Right lobe of liver (tissue), 6 donors: ENCODE measurements around the gene PILRA. TPM values are rescaled to one million over a fixed set of nuclear protein-coding genes. Genes with fewer than 3 reads are reported as not detected.
"Not testable (repeated sequence)": the region's sequence is repeated elsewhere in the genome, so short reads cannot be mapped to it uniquely, and the experiment has no call there.

ENCODE experiments used
- ATAC-seq, 4 donors: fragments of 200-7000 bp; cut with Tn5 transposase; one replicate each; pipeline ENCODE4 v1.9.1; 2020; ENCODE audit warnings: mild to moderate bottlenecking in 4 of 4, moderate library complexity in 4 of 4
- DNase-seq, 3 donors: peaks; one replicate each; pipeline ENCODE4 v3.0.0-alpha.2; 2020
- H3K27ac ChIP-seq, 3 donors: fragments of 200-600 bp; one replicate each; pipeline ENCODE4 v1.8.0; 2022
- H3K27me3 ChIP-seq, 2 donors: fragments of 200-600 bp; one replicate each; pipeline ENCODE4 v1.8.0; 2022
- H3K36me3 ChIP-seq, 4 donors: fragments of 200-600 bp; sonication (generic) in 1 of 4; one replicate each; pipeline versions ENCODE4 v1.5.1 to v1.8.0; 2017 to 2022; ENCODE audit warnings: control low read depth in 1 of 4
- H3K4me1 ChIP-seq, 4 donors: fragments of 200-600 bp; sonication (generic) in 1 of 4; one replicate each; pipeline versions ENCODE4 v1.5.1 to v1.8.0; 2017 to 2022; ENCODE audit warnings: control low read depth in 1 of 4
- H3K4me3 ChIP-seq, 3 donors: fragments of 200-600 bp; one replicate each; pipeline ENCODE4 v1.8.0; 2022
- H3K9me3 ChIP-seq, 4 donors: fragments of 200-600 bp; sonication (generic) in 1 of 4; one replicate each; pipeline versions ENCODE4 v1.5.1 to v1.8.0; 2017 to 2022; ENCODE audit warnings: control low read depth in 1 of 4
- CTCF ChIP-seq, 4 donors: fragments of 200-600 bp in 3 of 4; fragments of 450-650 bp in 1 of 4; IDR thresholded peaks; one replicate each; pipeline versions ENCODE4 v1.5.1 to v1.8.0; 2016 to 2022; ENCODE audit warnings: antibody characterized with exemption in 4 of 4, mild to moderate bottlenecking in 2 of 4
- POLR2A ChIP-seq: fragments of 450-650 bp; IDR thresholded peaks from one replicate; pipeline ENCODE4 v1.6.1; 2017; ENCODE audit warnings: antibody characterized with exemption, mild to moderate bottlenecking
- WGBS: methylation state at CpG from one replicate; pipeline ENCODE4 v1.1.6; 2018; ENCODE audit warnings: low coverage, low lambda C conversion rate; ENCODE audit not compliant: insufficient coverage; ENCODE audit errors: missing lambda C conversion rate; 5-methylcytosine and 5-hydroxymethylcytosine counted together
- intact Hi-C, 2 donors: fragments of 100-400 bp; cut with DNase I; formaldehyde crosslinking; loops; one replicate each; pipeline versions ENCODE4 v1.11.2 to v1.14.1; 2022
- total RNA-seq, 6 experiments: library from RNA; depleted of rRNA in 2 of 6; stranded (reverse); fragments of >200 nt in 2 of 6; fragmentation: NEBNext Ultra II Directional in 3 of 6; extraction: Animal tissue kit (Norgen Biotek cat#: 25700) in 3 of 6; gene quantifications; one replicate each; pipeline versions ENCODE4 v1.1.0 to v1.2.4, GENCODE V29; 2016 to 2023
- donor health status: DM: no; HTN: yes; CAD: no.
- donor health status: DM: no; HTN: no; CAD: no.
- donor health status: DM: no; HTN: no; CAD: no.
- donor health status: DM: no; HTN: yes; CAD: no.
- donor health status: DM: no; HTN: yes; CAD: no.

The PILRA gene
- total RNA-seq, 6 experiments from 2014 or later, result 1.4 to 7.1 (median 4.0) TPM

GRCh38 chr7:100358857-100359212, 14.5 kb upstream of the PILRA start:
- Histone ChIP-seq H3K36me3 (peaks cover 0 to 86% (median 28%) of the 10 kb centered on the region in 4 donors), H3K4me3 (no peak overlapping the region), H3K4me1 (no peaks in the 10 kb centered on the region), H3K9me3 (no peaks in the 10 kb centered on the region), H3K27me3 (no peaks in the 10 kb centered on the region), H3K27ac (no peak overlapping the region)
- no CpG with 5 or more reads among the region's 8 CpGs for WGBS
- ATAC-seq (no peak), DNase-seq (no peak)
- TF ChIP-seq CTCF (IDR thresholded peaks at IDR 0.05) (no peak), POLR2A (no peak)
- intact Hi-C loops, result no loop called here

- 70% methylated on average over 2 of the region's 3 CpGs for WGBS
- no peak overlapping the region for H3K27ac ChIP-seq
- H3K4me1 ChIP-seq, result no peaks in the 10 kb centered on the region
- DNase-seq, result no peak
- TF ChIP-seq CTCF (IDR thresholded peaks at IDR 0.05), result no peak
- no peak for TF ChIP-seq POLR2A
- no peak overlapping the region for H3K4me3 ChIP-seq
- H3K36me3 ChIP-seq, result peaks cover 0 to 72% (median 27%) of the 10 kb centered on the region in 4 donors
- no peaks in the 10 kb centered on the region for H3K9me3 ChIP-seq
- ATAC-seq, result no peak
- no peaks in the 10 kb centered on the region for H3K27me3 ChIP-seq
- intact Hi-C loops, result no loop called here
Observed at GRCh38 chr7:100360135-100360854, 13.0 kb upstream of the PILRA start.

- no peaks in the 10 kb centered on the region for H3K4me1 ChIP-seq
- intact Hi-C loops, result no loop called here
- DNase-seq (no peak), ATAC-seq (no peak)
- H3K4me3 ChIP-seq, result no peak overlapping the region
- H3K27ac ChIP-seq, result no peak overlapping the region
- H3K9me3 ChIP-seq, result no peaks in the 10 kb centered on the region
- TF ChIP-seq CTCF (IDR thresholded peaks at IDR 0.05), result no peak
- TF ChIP-seq POLR2A, result no peak
- H3K36me3 ChIP-seq, result peaks cover 0 to 47% (median 17%) of the 10 kb centered on the region in 4 donors
- no peaks in the 10 kb centered on the region for H3K27me3 ChIP-seq
Observed at GRCh38 chr7:100363098-100363497, 10.2 kb upstream of the PILRA start.

GRCh38 chr7:100363797-100364196, 9.5 kb upstream of the PILRA start:
- 97% methylated on average over 6 of the region's 7 CpGs for WGBS
- DNase-seq, H3K27ac ChIP-seq, H3K4me1 ChIP-seq, H3K27me3 ChIP-seq, H3K4me3 ChIP-seq, H3K9me3 ChIP-seq, ATAC-seq, intact Hi-C loops: not testable (repeated sequence)
- H3K36me3 ChIP-seq, result peaks cover 0 to 40% (median 17%) of the 10 kb centered on the region in 4 donors

- Histone ChIP-seq H3K4me3 (no peak overlapping the region), H3K27ac (no peak overlapping the region), H3K36me3 (peaks cover 0 to 33% (median 13%) of the 10 kb centered on the region in 4 donors), H3K4me1 (no peaks in the 10 kb centered on the region), H3K27me3 (no peaks in the 10 kb centered on the region), H3K9me3 (no peaks in the 10 kb centered on the region)
- TF ChIP-seq POLR2A (no peak), CTCF (IDR thresholded peaks at IDR 0.05) (no peak)
- DNase-seq (peak in 1 of 3 donors; percentile 11), ATAC-seq (no peak)
- intact Hi-C loops, result no loop called here
- 44% methylated on average over 4 of the region's 6 CpGs for WGBS
Observed at GRCh38 chr7:100364480-100364879, 8.8 kb upstream of the PILRA start.

- ATAC-seq, intact Hi-C loops, H3K27me3 ChIP-seq, H3K4me3 ChIP-seq, H3K9me3 ChIP-seq, H3K4me1 ChIP-seq, H3K27ac ChIP-seq: not testable (repeated sequence)
- 95% methylated on average over 7 of the region's 7 CpGs for WGBS
- H3K36me3 ChIP-seq, result peaks cover 0 to 18% (median 7%) of the 10 kb centered on the region in 4 donors
- DNase-seq, result peak in 1 of 3 donors; percentile 40
Observed at GRCh38 chr7:100365998-100366367, 7.3 kb upstream of the PILRA start.
